ENCODE results near the gene C12orf43.

Gene C12orf43

GRCh38 chr12:120999191-121000120, 16.8 kb downstream of the C12orf43 start:
- no peak overlapping the region for H3K4me3 ChIP-seq (ENCODE audit: low read depth, low read length)
- peaks cover 9 to 39% of the 10 kb centered on the region in 2 experiments; a peak in 2 of 3 replicates for H3K36me3 ChIP-seq (ENCODE audit: control insufficient read depth in 2 of 2, insufficient read depth in 1 of 2, low read length in 2 of 2)
- H3K9me3 ChIP-seq (ENCODE audit: control insufficient read depth, insufficient read depth, low read depth, low read length) = no peaks in the 10 kb centered on the region
- H3K4me1 ChIP-seq (ENCODE audit: control insufficient read depth, insufficient read depth, low read length) = no peaks in the 10 kb centered on the region
- no peak overlapping the region for H3K27ac ChIP-seq (ENCODE audit: extremely low read depth, low read depth, low read length)
- POLR2A ChIA-PET = interaction anchor here (0.7 kb wide), 1 partner anchor 10 kb away, joined by 3 read pairs; no protein-coding TSS in a partner anchor
- CTCF ChIA-PET = interaction anchor here (1.7 kb wide), 1 partner anchor 28 kb away, joined by 4 read pairs; no protein-coding TSS in a partner anchor
- TF ChIP-seq ZNF777 (tag by site-specific recombination; IDR thresholded peaks at IDR 0.05; ENCODE audit: borderline replicate concordance) (no peak), GLIS2 (tag by site-specific recombination; IDR thresholded peaks at IDR 0.05) (peak; percentile 34; the same call in 1 of the 2 replicates), ZNF398 (tag by site-specific recombination; IDR thresholded peaks at IDR 0.05) (no peak), ZNF623 (tag by site-specific recombination; IDR thresholded peaks at IDR 0.05) (no peak), ZNF133 (tag by site-specific recombination; IDR thresholded peaks at IDR 0.05) (no peak), SP2 (tag by site-specific recombination; IDR thresholded peaks at IDR 0.05) (peak; percentile 17; the same call in 1 of the 2 replicates), ZNF529 (tag by site-specific recombination; IDR thresholded peaks at IDR 0.05; ENCODE audit: insufficient replicate concordance) (no peak), ZNF311 (tag by site-specific recombination; IDR thresholded peaks at IDR 0.05; ENCODE audit: borderline replicate concordance) (no peak), ZNF692 (tag by site-specific recombination; IDR thresholded peaks at IDR 0.05) (0 out of 2 replicates have a peak, but pooled peaks have one; percentile 29)

- ChIA-PET POLR2A (no interaction called here), CTCF (no interaction called here)
- no peak overlapping the region for H3K4me3 ChIP-seq (ENCODE audit: low read depth, low read length)
- no peaks in the 10 kb centered on the region for H3K4me1 ChIP-seq (ENCODE audit: control insufficient read depth, insufficient read depth, low read length)
- TF ChIP-seq ZNF146 (tag by site-specific recombination; IDR thresholded peaks at IDR 0.05) (no peak), AEBP2 (tag by site-specific recombination; IDR thresholded peaks at IDR 0.05; ENCODE audit: borderline replicate concordance) (no peak), SP7 (tag by site-specific recombination; IDR thresholded peaks at IDR 0.05) (no peak), ZBTB10 (tag by site-specific recombination; IDR thresholded peaks at IDR 0.05) (no peak)
- peaks cover 9 to 29% of the 10 kb centered on the region in 2 experiments; a peak in 2 of 3 replicates for H3K36me3 ChIP-seq (ENCODE audit: control insufficient read depth in 2 of 2, insufficient read depth in 1 of 2, low read length in 2 of 2)
- H3K27ac ChIP-seq (ENCODE audit: extremely low read depth, low read depth, low read length) = no peak overlapping the region
- no peaks in the 10 kb centered on the region for H3K9me3 ChIP-seq (ENCODE audit: control insufficient read depth, insufficient read depth, low read depth, low read length)
Observed at GRCh38 chr12:120998435-120998834, 17.9 kb downstream of the C12orf43 start.
